ENCODE data around the gene SYTL2.

SYTL2 gene

DNA sequence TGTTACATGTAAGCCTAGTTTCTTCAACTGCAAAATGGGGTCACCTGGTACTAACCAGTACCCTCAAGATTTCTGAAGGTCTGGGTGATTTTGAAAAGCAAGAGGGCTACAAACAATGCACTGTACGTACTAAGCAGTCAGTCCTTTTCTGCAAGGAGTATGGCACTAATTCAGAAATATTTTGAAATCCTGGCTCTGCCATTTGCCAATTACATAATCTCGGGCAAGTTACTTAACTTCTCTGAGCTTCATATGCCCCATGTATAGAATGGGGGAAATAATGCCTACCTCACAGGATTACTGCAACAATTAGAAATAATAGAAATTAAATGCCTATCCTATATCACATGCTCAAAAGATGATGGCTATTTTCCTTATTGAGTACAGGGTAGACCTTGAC lies 64.3 kb downstream of the SYTL2 start:
- in situ Hi-C loops (cut with HindIII; ENCODE audit: low sequenced_read_pairs) = no loop called here
- DNase-seq (ENCODE audit: low read depth) = no peak
- TF ChIP-seq, protein P1, sequence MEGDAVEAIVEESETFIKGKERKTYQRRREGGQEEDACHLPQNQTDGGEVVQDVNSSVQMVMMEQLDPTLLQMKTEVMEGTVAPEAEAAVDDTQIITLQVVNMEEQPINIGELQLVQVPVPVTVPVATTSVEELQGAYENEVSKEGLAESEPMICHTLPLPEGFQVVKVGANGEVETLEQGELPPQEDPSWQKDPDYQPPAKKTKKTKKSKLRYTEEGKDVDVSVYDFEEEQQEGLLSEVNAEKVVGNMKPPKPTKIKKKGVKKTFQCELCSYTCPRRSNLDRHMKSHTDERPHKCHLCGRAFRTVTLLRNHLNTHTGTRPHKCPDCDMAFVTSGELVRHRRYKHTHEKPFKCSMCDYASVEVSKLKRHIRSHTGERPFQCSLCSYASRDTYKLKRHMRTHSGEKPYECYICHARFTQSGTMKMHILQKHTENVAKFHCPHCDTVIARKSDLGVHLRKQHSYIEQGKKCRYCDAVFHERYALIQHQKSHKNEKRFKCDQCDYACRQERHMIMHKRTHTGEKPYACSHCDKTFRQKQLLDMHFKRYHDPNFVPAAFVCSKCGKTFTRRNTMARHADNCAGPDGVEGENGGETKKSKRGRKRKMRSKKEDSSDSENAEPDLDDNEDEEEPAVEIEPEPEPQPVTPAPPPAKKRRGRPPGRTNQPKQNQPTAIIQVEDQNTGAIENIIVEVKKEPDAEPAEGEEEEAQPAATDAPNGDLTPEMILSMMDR (IDR thresholded peaks at IDR 0.05; ENCODE audit: low read depth, low read length, missing control alignments) = no peak

DNA sequence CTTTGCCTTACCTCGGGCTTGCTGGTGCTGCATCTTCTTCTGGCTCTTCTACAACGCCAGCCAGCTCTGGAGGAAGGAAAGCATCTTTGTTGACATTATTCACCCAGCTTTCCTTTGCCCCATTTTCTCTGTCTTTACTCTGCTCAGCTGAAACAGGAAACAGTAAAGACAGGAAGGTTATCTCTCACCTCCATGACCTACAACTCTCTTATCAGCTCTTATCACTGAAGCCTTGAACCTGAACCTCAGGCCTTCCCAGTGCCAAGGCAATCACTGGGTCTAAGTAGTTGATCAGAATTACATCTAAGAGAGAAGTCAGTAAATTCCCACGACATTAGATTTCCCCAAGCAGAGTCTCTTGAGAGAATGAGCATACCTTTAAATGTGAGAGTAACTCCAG lies 65.3 kb downstream of the SYTL2 start:
- no peak for DNase-seq (ENCODE audit: low read depth)
- H3K4me3 ChIP-seq (ENCODE audit: low read depth, low read length) = no peak overlapping the region
- TF ChIP-seq, protein P1 (IDR thresholded peaks at IDR 0.05; ENCODE audit: low read depth, low read length, missing control alignments) = no peak
- in situ Hi-C loops (cut with HindIII; ENCODE audit: low sequenced_read_pairs) = no loop called here

More for the DNA sequence above, 64.3 kb downstream of the SYTL2 start:
- H3K4me3 ChIP-seq (ENCODE audit: low read depth, low read length) = no peak overlapping the region

DNA sequence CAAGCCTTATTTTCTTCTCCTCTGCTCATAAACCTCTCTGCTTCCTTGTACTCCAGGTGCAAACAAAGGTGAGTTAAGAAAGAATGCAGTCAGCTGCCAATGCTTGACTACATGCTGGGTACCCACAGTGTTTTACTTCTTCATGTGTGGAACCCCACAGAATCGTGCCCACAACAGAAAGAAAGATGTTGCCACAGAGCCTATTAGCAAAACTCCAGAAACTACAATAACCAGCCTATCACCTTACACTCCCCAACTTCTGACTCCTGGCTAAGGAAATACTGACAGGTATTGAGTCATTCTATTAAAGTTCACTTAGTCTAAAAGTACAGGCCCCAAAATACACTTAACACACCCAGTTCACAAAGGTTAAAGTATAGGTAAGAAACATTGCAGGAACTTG lies 68.1 kb downstream of the SYTL2 start:
- TF ChIP-seq, protein P1 (IDR thresholded peaks at IDR 0.05; ENCODE audit: low read depth, low read length, missing control alignments) = no peak
- no peak overlapping the region for H3K4me3 ChIP-seq (ENCODE audit: low read depth, low read length)
- no peak for DNase-seq (ENCODE audit: low read depth)
- in situ Hi-C loops (cut with HindIII; ENCODE audit: low sequenced_read_pairs) = no loop called here

DNA sequence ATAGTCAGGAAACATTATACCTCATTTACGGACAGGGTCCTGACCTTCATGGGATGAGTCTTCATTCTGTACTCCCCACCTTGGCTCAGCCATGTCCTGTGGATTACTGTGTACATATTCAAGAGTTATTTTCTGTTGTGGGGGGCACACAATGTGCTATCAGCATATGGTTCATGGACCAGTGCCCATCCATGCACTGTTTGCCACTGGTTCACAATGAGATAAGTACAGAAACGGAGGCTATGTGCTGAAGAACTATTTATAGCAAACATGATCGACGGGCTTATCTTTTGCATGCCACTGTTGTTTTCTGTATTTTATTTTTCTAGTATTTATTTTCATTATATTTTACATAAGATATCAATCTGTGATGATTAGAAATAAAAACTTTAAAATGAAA lies 68.6 kb downstream of the SYTL2 start:
- in situ Hi-C loops (cut with HindIII; ENCODE audit: low sequenced_read_pairs) = no loop called here
- TF ChIP-seq, protein P1 (IDR thresholded peaks at IDR 0.05; ENCODE audit: low read depth, low read length, missing control alignments) = no peak
- no peak for DNase-seq (ENCODE audit: low read depth)
- no peak overlapping the region for H3K4me3 ChIP-seq (ENCODE audit: low read depth, low read length)

DNA sequence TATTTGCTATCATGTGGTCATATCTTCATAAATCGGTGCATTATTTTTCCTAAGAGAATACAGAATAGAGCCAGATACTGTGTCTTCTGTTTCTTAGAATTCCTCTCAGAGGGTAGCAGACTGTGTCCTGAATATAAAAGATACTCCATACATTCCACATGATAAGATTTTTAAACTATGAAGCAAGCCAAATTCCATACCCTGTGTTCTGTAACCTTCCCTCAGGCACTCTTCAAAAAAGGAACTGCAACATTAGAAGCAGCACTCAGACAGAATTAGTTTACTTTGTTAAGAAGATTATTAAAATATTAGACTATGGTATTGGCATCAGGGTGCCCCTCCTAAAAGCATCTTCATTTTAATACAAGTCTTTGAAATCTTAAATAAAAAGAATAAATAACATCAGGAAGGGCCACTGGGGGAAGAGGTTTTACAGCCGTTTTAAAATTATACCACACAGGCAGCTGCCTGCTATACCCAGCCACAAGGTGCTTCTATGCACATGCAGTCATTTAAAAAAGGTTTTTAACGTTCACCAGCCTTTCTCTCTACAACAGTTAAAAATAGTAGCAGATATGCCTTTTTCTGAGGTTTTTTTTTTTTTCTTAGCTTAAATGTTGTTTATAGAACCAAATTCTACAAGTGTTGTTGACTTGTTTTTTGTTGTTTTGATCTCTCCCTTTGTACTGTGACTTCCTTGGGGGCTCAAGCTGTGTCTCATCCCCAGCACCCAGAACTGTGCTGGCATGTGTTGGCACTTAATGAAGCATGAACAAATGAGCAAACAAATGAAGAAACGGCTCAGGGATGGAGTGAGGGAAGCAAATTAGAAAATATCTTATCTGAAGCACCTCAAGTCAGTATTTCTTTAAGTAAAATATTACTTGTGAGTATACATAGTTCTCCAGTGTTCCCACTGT lies 70.2 kb downstream of the SYTL2 start:
- TF ChIP-seq, protein P1 (IDR thresholded peaks at IDR 0.05; ENCODE audit: low read depth, low read length, missing control alignments) = no peak
- no peak for DNase-seq (ENCODE audit: low read depth)
- in situ Hi-C loops (cut with HindIII; ENCODE audit: low sequenced_read_pairs) = no loop called here
- H3K4me3 ChIP-seq (ENCODE audit: low read depth, low read length) = no peak overlapping the region

DNA sequence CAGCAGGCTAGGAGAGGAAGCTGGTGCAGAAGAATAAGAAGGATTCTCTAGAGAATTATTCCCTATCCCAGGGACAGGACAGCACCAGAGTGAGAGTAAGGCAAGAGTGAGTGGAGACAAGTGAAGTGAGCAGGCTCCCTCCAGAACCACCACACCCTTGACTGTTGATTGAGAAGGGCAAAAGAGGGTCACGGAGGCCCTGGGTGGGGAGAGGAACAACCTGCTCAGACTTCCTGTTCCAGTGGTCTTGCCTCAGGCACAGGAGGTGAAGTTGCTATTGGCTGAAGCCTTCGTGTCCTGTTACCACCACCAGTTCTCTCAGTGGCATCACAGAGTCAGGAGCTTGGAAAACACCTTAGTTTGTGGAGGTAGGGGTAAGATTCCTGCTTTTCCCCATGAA lies 73.2 kb downstream of the SYTL2 start:
- TF ChIP-seq, protein P1 (IDR thresholded peaks at IDR 0.05; ENCODE audit: low read depth, low read length, missing control alignments) = no peak
- no peak overlapping the region for H3K4me3 ChIP-seq (ENCODE audit: low read depth, low read length)
- in situ Hi-C loops (cut with HindIII; ENCODE audit: low sequenced_read_pairs) = no loop called here
- DNase-seq (ENCODE audit: low read depth) = no peak

All from astrocyte of the cerebellum (primary cell).